ENCODE data around the gene POLR2A. TPM values are rescaled to one million over a fixed set of nuclear protein-coding genes. Genes with fewer than 3 reads are reported as not detected.
"Not testable (repeated sequence)": the region's sequence is repeated elsewhere in the genome, so short reads cannot be mapped to it uniquely, and the experiment has no call there.

POLR2A gene
- polyA plus RNA-seq, 3 donors, result 12.1 to 27.9 (median 25.4) TPM

DNA sequence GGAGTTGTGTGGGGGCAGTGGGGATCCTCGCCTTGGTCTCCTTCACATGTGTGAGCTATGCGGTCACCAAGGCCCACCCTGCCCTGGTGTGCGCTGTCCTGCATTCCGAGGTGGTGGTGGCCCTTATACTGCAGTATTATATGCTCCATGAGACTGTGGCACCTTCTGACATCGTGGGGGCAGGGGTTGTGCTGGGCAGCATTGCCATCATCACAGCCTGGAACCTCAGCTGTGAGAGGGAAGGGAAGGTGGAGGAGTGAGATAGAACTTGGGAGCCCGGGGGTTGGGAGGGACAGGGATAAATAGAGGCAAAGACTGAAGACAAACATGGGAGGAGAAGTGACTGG is 1.5 kb upstream of the POLR2A start:
- WGBS (ENCODE audit: insufficient coverage), result 84% methylated on average over 4 of the region's 6 CpGs
- not testable (repeated sequence) for H3K27me3 Mint-ChIP-seq (ENCODE audit: low read depth in 3 of 3); H3K36me3 ChIP-seq (replicated peaks in 1 of 2; ENCODE audit: control insufficient read depth in 1 of 2, insufficient read depth in 2 of 2, low read length in 2 of 2); H3K9me3 Mint-ChIP-seq; H3K36me3 Mint-ChIP-seq; H3K9me3 ChIP-seq (replicated peaks in 1 of 2; ENCODE audit: control insufficient read depth in 1 of 2, insufficient read depth in 1 of 2, low read length in 2 of 2); DNase-seq; H3K27me3 ChIP-seq (ENCODE audit: control insufficient read depth in 2 of 2, insufficient read depth in 2 of 2, low read length in 2 of 2)
- H3K27ac Mint-ChIP-seq, result peak overlapping the region; percentile 99 to 100 (median 100)
- Histone ChIP-seq H3K9ac (ENCODE audit: insufficient read depth, low read length, poor library complexity, severe bottlenecking) (peak overlapping the region; percentile 91), H2AFZ (ENCODE audit: insufficient read depth, low read depth, low read length, poor library complexity, severe bottlenecking) (peak overlapping the region; percentile 73), H3K79me2 (ENCODE audit: insufficient read depth, low read length) (peaks cover 57% of the 10 kb centered on the region), H4K20me1 (ENCODE audit: insufficient read depth, low read length) (peaks cover 31% of the 10 kb centered on the region), H3K4me1 (ENCODE audit: control insufficient read depth in 1 of 2, insufficient read depth in 2 of 2, low read length in 2 of 2) (peaks cover 50 to 64% of the 10 kb centered on the region in 2 donors), H3K27ac (ENCODE audit: low read depth in 1 of 2, low read length in 2 of 2) (peak overlapping the region; percentile 95 to 98), H3K4me2 (replicated peaks; ENCODE audit: extremely low read depth, low read length, poor library complexity, severe bottlenecking) (peak overlapping the region; percentile 75), H3K4me3 (replicated peaks in 1 of 3; ENCODE audit: low read depth in 2 of 3, low read length in 3 of 3) (peak overlapping the region in 2 of 3 experiments; percentile 75 to 87)
- H3K4me3 Mint-ChIP-seq, result peak overlapping the region; percentile 93 to 97
- peaks cover 68% of the 10 kb centered on the region for H3K4me1 Mint-ChIP-seq
- intact Hi-C loops (cut with micrococcal nuclease), result loop anchor here in 1 of 2 donors (5.0 to 10.0 kb wide), 4 partner anchors 90 to 360 kb away; partner anchors contain the start of genes DVL2, KCTD11, PHF23 and TMEM95

DNA sequence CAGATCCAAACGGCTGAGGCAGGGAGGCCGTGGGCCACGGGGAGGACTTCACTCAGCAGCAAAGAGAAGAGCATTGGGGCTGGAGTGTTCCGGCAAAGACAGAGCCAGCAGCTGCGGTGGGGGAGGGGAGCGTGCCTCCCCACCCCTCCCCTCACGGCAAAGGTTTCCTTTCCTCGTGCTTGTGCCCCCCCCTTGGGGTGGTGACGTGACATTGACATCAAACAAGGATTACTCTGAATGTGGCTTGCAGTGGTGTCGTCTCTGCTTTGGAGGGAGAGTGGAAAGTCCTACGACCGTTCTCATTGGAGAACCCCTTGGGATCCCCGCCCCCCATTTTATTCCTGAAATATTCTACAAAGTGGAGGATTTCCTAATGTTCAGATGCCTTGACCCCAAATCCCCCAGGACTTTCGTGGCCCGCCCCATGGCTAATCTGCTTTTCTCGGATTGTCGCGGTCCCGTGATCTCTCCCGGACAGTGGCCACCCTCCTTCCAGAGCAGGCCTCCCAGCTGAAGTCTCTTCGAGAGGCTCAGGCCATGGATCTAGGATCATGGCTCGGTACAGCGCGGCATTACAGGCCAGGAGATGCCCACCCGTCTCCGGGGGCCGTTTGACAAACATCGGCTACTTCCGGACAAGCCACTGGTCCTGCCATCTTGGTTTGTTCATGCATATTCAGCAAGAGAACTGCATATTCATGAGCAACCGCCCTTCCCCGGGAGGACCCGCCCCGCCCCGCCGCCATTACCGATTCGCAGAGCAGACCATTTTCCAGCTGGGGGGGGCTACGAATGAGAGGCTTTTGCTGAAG is 705 bp upstream of the POLR2A start:
- TF ChIP-seq, protein P1, sequence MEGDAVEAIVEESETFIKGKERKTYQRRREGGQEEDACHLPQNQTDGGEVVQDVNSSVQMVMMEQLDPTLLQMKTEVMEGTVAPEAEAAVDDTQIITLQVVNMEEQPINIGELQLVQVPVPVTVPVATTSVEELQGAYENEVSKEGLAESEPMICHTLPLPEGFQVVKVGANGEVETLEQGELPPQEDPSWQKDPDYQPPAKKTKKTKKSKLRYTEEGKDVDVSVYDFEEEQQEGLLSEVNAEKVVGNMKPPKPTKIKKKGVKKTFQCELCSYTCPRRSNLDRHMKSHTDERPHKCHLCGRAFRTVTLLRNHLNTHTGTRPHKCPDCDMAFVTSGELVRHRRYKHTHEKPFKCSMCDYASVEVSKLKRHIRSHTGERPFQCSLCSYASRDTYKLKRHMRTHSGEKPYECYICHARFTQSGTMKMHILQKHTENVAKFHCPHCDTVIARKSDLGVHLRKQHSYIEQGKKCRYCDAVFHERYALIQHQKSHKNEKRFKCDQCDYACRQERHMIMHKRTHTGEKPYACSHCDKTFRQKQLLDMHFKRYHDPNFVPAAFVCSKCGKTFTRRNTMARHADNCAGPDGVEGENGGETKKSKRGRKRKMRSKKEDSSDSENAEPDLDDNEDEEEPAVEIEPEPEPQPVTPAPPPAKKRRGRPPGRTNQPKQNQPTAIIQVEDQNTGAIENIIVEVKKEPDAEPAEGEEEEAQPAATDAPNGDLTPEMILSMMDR (IDR thresholded peaks at IDR 0.05), result no peak
- Histone ChIP-seq H2AFZ (ENCODE audit: insufficient read depth, low read depth, low read length, poor library complexity, severe bottlenecking) (peak overlapping the region; percentile 73), H3K27ac (ENCODE audit: low read depth in 1 of 2, low read length in 2 of 2) (peak overlapping the region; percentile 95 to 98), H4K20me1 (ENCODE audit: insufficient read depth, low read length) (peaks cover 39% of the 10 kb centered on the region), H3K9ac (ENCODE audit: insufficient read depth, low read length, poor library complexity, severe bottlenecking) (peak overlapping the region; percentile 91), H3K4me1 (ENCODE audit: control insufficient read depth in 1 of 2, insufficient read depth in 2 of 2, low read length in 2 of 2) (peaks cover 43 to 61% of the 10 kb centered on the region in 2 donors), H3K36me3 (replicated peaks in 1 of 2; ENCODE audit: control insufficient read depth in 1 of 2, insufficient read depth in 2 of 2, low read length in 2 of 2) (peaks cover 0 to 8% of the 10 kb centered on the region in 2 donors), H3K4me2 (replicated peaks; ENCODE audit: extremely low read depth, low read length, poor library complexity, severe bottlenecking) (peak overlapping the region; percentile 75), H3K79me2 (ENCODE audit: insufficient read depth, low read length) (peaks cover 61% of the 10 kb centered on the region), H3K4me3 (replicated peaks in 1 of 3; ENCODE audit: low read depth in 2 of 3, low read length in 3 of 3) (peak overlapping the region; percentile 75 to 90 (median 87)), H3K27me3 (ENCODE audit: control insufficient read depth in 2 of 2, insufficient read depth in 2 of 2, low read length in 2 of 2) (no peaks in the 10 kb centered on the region), H3K9me3 (replicated peaks in 1 of 2; ENCODE audit: control insufficient read depth in 1 of 2, insufficient read depth in 1 of 2, low read length in 2 of 2) (no peaks in the 10 kb centered on the region)
- 0% methylated on average over 19 of the region's 38 CpGs for WGBS (ENCODE audit: insufficient coverage)
- peak; percentile 89 to 91 (median 90) for DNase-seq
- H3K9me3 Mint-ChIP-seq, result no peaks in the 10 kb centered on the region
- intact Hi-C loops (cut with micrococcal nuclease), result loop anchor here (1.0 to 10.0 kb wide), 6 partner anchors 47 to 359 kb away; partner anchors contain the start of genes DVL2 (in 1 of the 2), KCTD11 (in 1 of the 2), PHF23 (in 1 of the 2) and TMEM102 (in 1 of the 2)
- peak overlapping the region; percentile 93 to 97 for H3K4me3 Mint-ChIP-seq
- H3K4me1 Mint-ChIP-seq, result peaks cover 67% of the 10 kb centered on the region
- peaks cover 6 to 7% of the 10 kb centered on the region in 2 donors for H3K36me3 Mint-ChIP-seq
- H3K27me3 Mint-ChIP-seq (ENCODE audit: low read depth in 3 of 3), result peaks cover 0 to 3% (median 2%) of the 10 kb centered on the region in 3 donors
- H3K27ac Mint-ChIP-seq, result peak overlapping the region; percentile 99 to 100 (median 100)

Measured in CD14-positive monocyte (primary cell).